PC-3 (cell line): ENCODE data around the gene QDPR. TPM values are rescaled to one million over a fixed set of nuclear protein-coding genes. Genes with fewer than 3 reads are reported as not detected.

ENCODE experiments used
- ATAC-seq: fragments of 200-7000 bp; cut with Tn5 transposase; 2 replicates; pipeline ENCODE4 v1.9.1; 2020; ENCODE audit warnings: mild to moderate bottlenecking, moderate library complexity
- BruUV-seq: library from RNA; stranded (reverse); fragments of 400-500 nt; replicated peaks from 2 replicates; lab custom pipeline; 2021; lab: Mats Ljungman, UMichigan
- CTCF ChIA-PET: fragments of 300-600 bp; sonication (Branson Sonifier 250); formaldehyde crosslinking; loops from one replicate; lab custom pipeline; 2022; ENCODE audit warnings: antibody characterized with exemption; lab: Charles Lee
- POLR2A ChIA-PET: fragments of 300-600 bp; sonication (Branson Sonifier 250); formaldehyde crosslinking; loops from one replicate; lab custom pipeline; 2022; ENCODE audit warnings: antibody characterized with exemption; ENCODE audit not compliant: unreplicated experiment; lab: Charles Lee
- DNase-seq: peaks from one replicate; pipeline ENCODE4 v3.0.0-alpha.2; 2015
- H2AFZ ChIP-seq: fragments of 300-600 bp; sonication (generic); 2 replicates; pipeline ENCODE4 v1.6.0; 2016; ENCODE audit warnings: antibody characterized with exemption, low read length
- H3F3A ChIP-seq: fragments of 300-600 bp; sonication (generic); one replicate; pipeline ENCODE4 v1.6.0; 2017; ENCODE audit warnings: antibody characterized with exemption, low read length, control low read depth, mild to moderate bottlenecking; ENCODE audit not compliant: unreplicated experiment
- H3K27ac ChIP-seq: fragments of 300-600 bp; sonication (generic); 2 replicates; pipeline ENCODE4 v1.5.1; 2016; ENCODE audit warnings: mild to moderate bottlenecking, low read length
- H3K27me3 ChIP-seq: fragments of 300-600 bp; sonication (generic); 2 replicates; pipeline ENCODE4 v1.6.1; 2016; ENCODE audit warnings: low read length, mixed read lengths
- H3K36me3 ChIP-seq: fragments of 300-600 bp; sonication (generic); 2 replicates; pipeline ENCODE4 v1.6.1; 2016; ENCODE audit warnings: low read depth, mixed run types, low read length, mixed read lengths
- H3K4me1 ChIP-seq: fragments of 300-600 bp; sonication (generic); 2 replicates; pipeline ENCODE4 v1.5.1; 2016; ENCODE audit warnings: low read length; ENCODE audit not compliant: insufficient read depth
- H3K4me2 ChIP-seq: fragments of 300-600 bp; sonication (generic); 2 replicates; pipeline ENCODE4 v1.6.0; 2016; ENCODE audit warnings: low read length
- H3K4me3 ChIP-seq: fragments of 300-600 bp; sonication (generic); 2 replicates; pipeline ENCODE4 v1.5.1; 2016; ENCODE audit warnings: mild to moderate bottlenecking, low read length, mixed read lengths
- H3K79me2 ChIP-seq: fragments of 300-600 bp; sonication (generic); 2 replicates; pipeline ENCODE4 v1.6.1; 2017; ENCODE audit warnings: low read length, mixed read lengths
- H3K9ac ChIP-seq: fragments of 300-600 bp; sonication (generic); 2 replicates; pipeline ENCODE4 v1.6.0; 2016; ENCODE audit warnings: mild to moderate bottlenecking, low read length
- H3K9me2 ChIP-seq: fragments of 300-600 bp; sonication (generic); replicated peaks from 2 replicates; pipeline ENCODE4 v1.6.1; 2016; ENCODE audit warnings: mixed run types, low read length, mixed read lengths
- H3K9me3 ChIP-seq: fragments of 300-600 bp; sonication (generic); 2 replicates; pipeline ENCODE4 v1.6.1; 2016; ENCODE audit warnings: low read length, mixed read lengths
- H4K20me1 ChIP-seq: fragments of 300-600 bp; sonication (generic); 2 replicates; pipeline ENCODE4 v1.6.1; 2016; ENCODE audit warnings: low read length, mixed read lengths
- CTCF ChIP-seq: fragments of 300-600 bp; sonication (generic); conservative IDR thresholded peaks from 2 replicates; pipeline ENCODE4 v1.5.1; 2017; ENCODE audit warnings: antibody characterized with exemption, low read depth, mild to moderate bottlenecking, low read length
- EZH2 ChIP-seq: fragments of 300-600 bp; sonication (generic); IDR thresholded peaks from one replicate; pipeline ENCODE4 v1.6.1; 2017; ENCODE audit warnings: antibody characterized with exemption, mild to moderate bottlenecking, low read length; ENCODE audit not compliant: unreplicated experiment
- EZH2phosphoT487 ChIP-seq: fragments of 300-600 bp; sonication (generic); IDR thresholded peaks from 2 replicates; pipeline ENCODE4 v1.6.1; 2018; ENCODE audit warnings: mild to moderate bottlenecking, antibody characterized with exemption, low read length, borderline replicate concordance
- intact Hi-C: fragments of 100-400 bp; cut with micrococcal nuclease; formaldehyde crosslinking; loops from 2 replicates; pipeline ENCODE4 v1.9.0; 2023
- total RNA-seq: library from RNA; depleted of rRNA; stranded (reverse); fragments of >200 nt; gene quantifications from 2 replicates; pipeline ENCODE4 v1.2.3, GENCODE V29; 2014

QDPR gene
- total RNA-seq, 1 experiment from 2014 or later, result 10.0 TPM

DNA sequence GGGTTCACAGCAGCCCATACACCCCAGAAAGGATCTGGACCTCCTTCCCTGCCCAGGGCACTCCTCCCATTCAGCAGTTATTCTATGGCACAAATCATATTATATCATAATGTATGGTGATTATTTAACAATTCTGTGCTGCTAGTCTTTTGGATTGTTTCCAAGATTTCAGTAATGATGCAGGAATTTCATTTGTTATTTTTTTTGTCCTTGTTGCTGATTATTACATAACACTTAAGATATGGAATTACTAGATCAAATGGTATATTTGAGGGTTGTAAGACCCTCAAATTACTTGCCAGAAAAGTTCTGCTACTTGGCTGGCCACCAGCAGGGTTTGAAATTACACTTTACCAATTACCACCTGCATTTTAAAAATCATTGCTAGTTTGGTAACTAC is 36.4 kb downstream of the QDPR start:
- TF ChIP-seq EZH2phosphoT487 (no peak), EZH2 (no peak), CTCF (no peak)
- Histone ChIP-seq H3K4me3 (no peak overlapping the region), H3K36me3 (no peaks in the 10 kb centered on the region), H3K4me2 (no peak overlapping the region), H3K9ac (no peak overlapping the region), H3K4me1 (no peaks in the 10 kb centered on the region), H4K20me1 (no peaks in the 10 kb centered on the region), H3K9me3 (no peaks in the 10 kb centered on the region), H3K9me2 (no peaks in the 10 kb centered on the region), H3K27ac (no peak overlapping the region), H3K27me3 (no peaks in the 10 kb centered on the region), H2AFZ (no peak overlapping the region), H3F3A (no peaks in the 10 kb centered on the region), H3K79me2 (no peaks in the 10 kb centered on the region)
- DNase-seq (peak; percentile 31), ATAC-seq (no peak)
- intact Hi-C loops, result no loop called here
- no TSS peak for BruUV-seq
- POLR2A ChIA-PET, result no interaction called here
- CTCF ChIA-PET, result no interaction called here

DNA sequence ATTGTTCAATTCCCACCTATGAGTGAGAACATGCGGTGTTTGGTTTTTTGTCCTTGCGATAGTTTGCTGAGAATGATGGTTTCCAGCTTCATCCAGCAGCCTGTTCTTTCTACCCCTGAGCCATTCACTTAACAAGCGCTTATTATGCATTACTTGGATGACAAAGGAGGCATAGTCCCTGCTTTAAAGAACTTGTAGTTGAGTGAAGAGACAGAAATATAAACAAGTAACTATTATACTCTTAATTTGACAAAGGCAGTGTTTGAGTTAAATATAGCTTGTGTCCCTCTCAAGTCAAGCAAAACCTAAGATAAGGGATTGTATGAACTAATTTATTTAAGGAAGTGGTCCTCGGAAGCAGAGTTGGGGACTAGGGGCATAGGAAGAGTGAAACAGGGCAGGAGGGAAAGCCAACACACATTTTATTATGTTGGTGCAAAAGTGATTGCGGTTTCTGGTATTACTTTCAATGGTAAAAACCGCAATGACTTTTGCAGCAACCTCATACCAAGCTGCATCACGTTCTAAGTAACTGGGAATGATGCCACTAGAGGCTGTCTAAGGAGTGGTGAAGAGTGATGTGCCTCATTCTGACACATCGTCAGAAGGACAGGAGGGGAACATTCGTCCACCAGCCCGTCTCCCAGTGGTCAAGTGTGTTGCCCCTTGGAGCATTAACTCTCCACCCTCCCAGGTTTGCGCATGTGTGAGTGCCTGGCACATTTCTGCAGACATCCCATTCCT is 41.8 kb downstream of the QDPR start:
- POLR2A ChIA-PET, result no interaction called here
- intact Hi-C loops, result no loop called here

More for the DNA sequence above, 41.8 kb downstream of the QDPR start:
- ATAC-seq (no peak), DNase-seq (no peak)
- Histone ChIP-seq H3K9me2 (no peaks in the 10 kb centered on the region), H4K20me1 (no peaks in the 10 kb centered on the region), H3K4me1 (no peaks in the 10 kb centered on the region), H3K79me2 (no peaks in the 10 kb centered on the region), H3K27ac (no peak overlapping the region), H3K9ac (no peak overlapping the region), H2AFZ (no peak overlapping the region), H3K4me2 (no peak overlapping the region), H3K9me3 (no peaks in the 10 kb centered on the region), H3K36me3 (no peaks in the 10 kb centered on the region), H3F3A (no peaks in the 10 kb centered on the region), H3K4me3 (no peak overlapping the region), H3K27me3 (no peaks in the 10 kb centered on the region)
- CTCF ChIA-PET, result no interaction called here
- BruUV-seq, result no TSS peak
- no peak for TF ChIP-seq EZH2phosphoT487
- no peak for TF ChIP-seq EZH2
- TF ChIP-seq CTCF, result no peak
